Keratinocyte (primary cell): ENCODE measurements around the gene DNAJB11.

Experiments used
- CTCF ChIP-seq, 3 experiments: IDR thresholded peaks in 1 of 3; conservative IDR thresholded peaks in 1 of 3; optimal IDR thresholded peaks in 1 of 3; 2 replicates in 2 of 3; 3 replicates in 1 of 3; pipeline versions ENCODE3 to v1.5.1; 2011; ENCODE audit warnings: low read length in 3 of 3, mild to moderate bottlenecking in 3 of 3, moderate library complexity in 2 of 3, control low read depth in 1 of 3, inconsistent platforms in 1 of 3; ENCODE audit not compliant: insufficient read depth in 2 of 3; ENCODE audit errors: extremely low read depth in 1 of 3
- EZH2 ChIP-seq: IDR thresholded peaks from one replicate; pipeline ENCODE4 v1.6.1; 2012; ENCODE audit warnings: inconsistent platforms, mild to moderate bottlenecking, low read length, moderate library complexity

DNA sequence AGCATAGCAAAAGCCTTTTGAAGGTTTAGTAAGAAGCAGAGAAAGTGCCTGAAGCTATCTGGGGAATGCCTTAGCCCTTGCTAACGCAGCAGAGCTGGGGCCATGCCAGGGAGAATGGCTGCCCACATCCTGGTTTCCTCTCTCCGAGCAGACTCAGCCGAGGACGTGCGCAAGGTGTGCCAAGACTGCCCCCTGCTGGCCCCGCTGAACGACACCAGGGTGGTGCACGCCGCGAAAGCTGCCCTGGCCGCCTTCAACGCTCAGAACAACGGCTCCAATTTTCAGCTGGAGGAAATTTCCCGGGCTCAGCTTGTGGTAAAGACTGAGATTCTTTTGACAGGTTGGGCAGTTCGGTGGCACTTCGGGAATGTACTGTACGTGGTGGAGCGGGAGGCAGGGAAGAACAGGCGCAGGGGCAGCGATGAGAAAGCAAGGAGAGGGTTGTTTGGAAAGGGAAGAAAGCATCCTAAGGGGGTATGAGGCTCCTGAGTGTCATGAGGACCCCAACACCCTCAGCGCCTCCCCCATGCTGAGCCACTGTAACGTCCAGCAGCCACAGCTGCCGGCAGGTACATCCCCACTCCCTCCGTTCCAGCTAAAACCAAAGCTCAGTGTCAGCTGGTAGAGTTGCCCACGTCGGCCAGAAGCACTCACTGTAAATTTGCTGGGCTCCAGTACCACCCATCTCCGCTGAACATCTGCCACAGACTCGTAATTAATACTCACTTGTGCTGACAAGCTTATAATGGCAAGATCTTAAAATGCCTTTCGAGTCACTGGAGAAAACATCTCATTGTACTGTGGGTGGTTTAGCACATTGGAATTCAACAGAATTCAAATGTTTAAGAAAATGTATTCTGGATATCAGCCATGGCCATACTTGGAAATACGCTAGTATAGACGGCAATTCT lies 46.8 kb downstream of the DNAJB11 start:
- no peak for TF ChIP-seq EZH2
- peak; percentile 95 to 98 (median 98) for TF ChIP-seq CTCF (optimal IDR thresholded peaks at IDR 0.05 in 1 of 3, IDR thresholded peaks at IDR 0.05 in 1 of 3, conservative IDR thresholded peaks at IDR 0.05 in 1 of 3; ENCODE audit: extremely low read depth in 1 of 3, insufficient read depth in 2 of 3, low read length in 3 of 3)
